KOPT-K1 (cell line): ENCODE data around the gene RHOBTB1.
"Not testable (repeated sequence)": the region's sequence is repeated elsewhere in the genome, so short reads cannot be mapped to it uniquely, and the experiment has no call there.

Source experiments
- H3K27ac ChIP-seq: fragments of 200-600 bp; sonication (generic); 2 replicates; pipeline ENCODE4 v1.5.1; 2016; ENCODE audit warnings: antibody characterized with exemption, mild to moderate bottlenecking, low read depth, low read length; ENCODE audit not compliant: poor library complexity, severe bottlenecking
- H3K36me3 ChIP-seq: fragments of 200-600 bp; sonication (generic); 2 replicates; pipeline ENCODE4 v1.5.1; 2017; ENCODE audit warnings: antibody characterized with exemption, mild to moderate bottlenecking, low read length, moderate library complexity; ENCODE audit not compliant: insufficient read depth
- H3K9me3 ChIP-seq: fragments of 200-600 bp; sonication (generic); 2 replicates; pipeline ENCODE4 v1.5.1; 2017; ENCODE audit warnings: antibody characterized with exemption, low read length, mild to moderate bottlenecking; ENCODE audit not compliant: insufficient read depth, poor library complexity, severe bottlenecking

RHOBTB1 gene

GRCh38 chr10:60972181-60972580 is 28.2 kb upstream of the RHOBTB1 start:
- H3K36me3 ChIP-seq, H3K9me3 ChIP-seq, H3K27ac ChIP-seq: not testable (repeated sequence)

GRCh38 chr10:60970526-60970925 is 26.5 kb upstream of the RHOBTB1 start:
- no peaks in the 10 kb centered on the region for H3K9me3 ChIP-seq
- no peaks in the 10 kb centered on the region for H3K36me3 ChIP-seq

GRCh38 chr10:60968504-60968903 is 24.5 kb upstream of the RHOBTB1 start:
- Histone ChIP-seq H3K9me3 (no peaks in the 10 kb centered on the region), H3K27ac (no peak overlapping the region), H3K36me3 (no peaks in the 10 kb centered on the region)

More at GRCh38 chr10:60970526-60970925, 26.5 kb upstream of the RHOBTB1 start:
- H3K27ac ChIP-seq, result no peak overlapping the region

- Histone ChIP-seq H3K27ac (no peak overlapping the region), H3K36me3 (no peaks in the 10 kb centered on the region), H3K9me3 (no peaks in the 10 kb centered on the region)
These were observed 24.0 kb upstream of the RHOBTB1 start for GRCh38 chr10:60967854-60968484.

GRCh38 chr10:60967260-60967659 is 23.3 kb upstream of the RHOBTB1 start:
- no peak overlapping the region for H3K27ac ChIP-seq
- no peaks in the 10 kb centered on the region for H3K9me3 ChIP-seq
- H3K36me3 ChIP-seq, result no peaks in the 10 kb centered on the region

- Histone ChIP-seq H3K9me3 (no peaks in the 10 kb centered on the region), H3K36me3 (no peaks in the 10 kb centered on the region), H3K27ac (no peak overlapping the region)
These were observed 21.7 kb upstream of the RHOBTB1 start for GRCh38 chr10:60965696-60966095.

GRCh38 chr10:60964257-60965235 is 20.6 kb upstream of the RHOBTB1 start:
- Histone ChIP-seq H3K9me3 (no peaks in the 10 kb centered on the region), H3K27ac (no peak overlapping the region), H3K36me3 (no peaks in the 10 kb centered on the region)

- no peak overlapping the region for H3K27ac ChIP-seq
- H3K36me3 ChIP-seq, result no peaks in the 10 kb centered on the region
- no peaks in the 10 kb centered on the region for H3K9me3 ChIP-seq
These were observed 19.7 kb upstream of the RHOBTB1 start for GRCh38 chr10:60963441-60964256.

GRCh38 chr10:60962946-60963345 is 19.0 kb upstream of the RHOBTB1 start:
- H3K36me3 ChIP-seq, result no peaks in the 10 kb centered on the region
- H3K27ac ChIP-seq, result no peak overlapping the region
- no peaks in the 10 kb centered on the region for H3K9me3 ChIP-seq

GRCh38 chr10:60960913-60961312 is 16.9 kb upstream of the RHOBTB1 start:
- Histone ChIP-seq H3K36me3 (no peaks in the 10 kb centered on the region), H3K27ac (no peak overlapping the region), H3K9me3 (no peaks in the 10 kb centered on the region)

- no peaks in the 10 kb centered on the region for H3K36me3 ChIP-seq
- no peak overlapping the region for H3K27ac ChIP-seq
- no peaks in the 10 kb centered on the region for H3K9me3 ChIP-seq
These were observed 16.0 kb upstream of the RHOBTB1 start for GRCh38 chr10:60960031-60960430.

- no peaks in the 10 kb centered on the region for H3K9me3 ChIP-seq
- no peak overlapping the region for H3K27ac ChIP-seq
- no peaks in the 10 kb centered on the region for H3K36me3 ChIP-seq
These were observed 15.1 kb upstream of the RHOBTB1 start for GRCh38 chr10:60958892-60959601.

GRCh38 chr10:60957667-60958221 is 13.8 kb upstream of the RHOBTB1 start:
- Histone ChIP-seq H3K27ac (no peak overlapping the region), H3K9me3 (no peaks in the 10 kb centered on the region), H3K36me3 (no peaks in the 10 kb centered on the region)

- Histone ChIP-seq H3K9me3 (no peaks in the 10 kb centered on the region), H3K36me3 (no peaks in the 10 kb centered on the region), H3K27ac (no peak overlapping the region)
These were observed 12.0 kb upstream of the RHOBTB1 start for GRCh38 chr10:60955957-60956425.
